Liver (tissue), 3 donors: ENCODE data around the gene VSNL1.

Experiments
- ATF3 ChIP-seq: IDR thresholded peaks from 2 replicates; pipeline ENCODE4 v1.6.1; 2016; ENCODE audit warnings: antibody characterized with exemption
- CTCF ChIP-seq: fragments of 150-350 bp; IDR thresholded peaks from 2 replicates; pipeline ENCODE4 v1.5.1; 2017; ENCODE audit warnings: improper control_type of control experiment, low read depth, low read length; ENCODE audit not compliant: missing input control
- EGR1 ChIP-seq, 2 donors: IDR thresholded peaks; 2 replicates each; pipeline ENCODE4 v1.6.1; 2016 to 2018; ENCODE audit warnings: antibody characterized with exemption in 2 of 2, low read depth in 2 of 2
- FOXA1 ChIP-seq: IDR thresholded peaks from 2 replicates; pipeline ENCODE4 v1.6.1; 2016; ENCODE audit warnings: antibody characterized with exemption
- GABPA ChIP-seq, 2 donors: IDR thresholded peaks in 1 of 2; conservative IDR thresholded peaks in 1 of 2; 2 replicates each; pipeline ENCODE4 v1.6.1; 2016; ENCODE audit warnings: antibody characterized with exemption in 2 of 2, mild to moderate bottlenecking in 1 of 2, moderate library complexity in 1 of 2
- MAX ChIP-seq: IDR thresholded peaks from 2 replicates; pipeline ENCODE4 v1.6.1; 2016; ENCODE audit warnings: antibody characterized with exemption
- RAD21 ChIP-seq, 2 donors: IDR thresholded peaks; 2 replicates each; pipeline ENCODE4 v1.6.1; 2016; ENCODE audit warnings: antibody characterized with exemption in 2 of 2, mild to moderate bottlenecking in 2 of 2
- REST ChIP-seq: IDR thresholded peaks from 2 replicates; pipeline ENCODE4 v1.6.1; 2016; ENCODE audit warnings: antibody characterized with exemption, mild to moderate bottlenecking
- RXRA ChIP-seq, 2 donors: IDR thresholded peaks; 2 replicates each; pipeline ENCODE4 v1.6.1; 2017 to 2018; ENCODE audit warnings: antibody characterized with exemption in 2 of 2, mild to moderate bottlenecking in 1 of 2
- TAF1 ChIP-seq: conservative IDR thresholded peaks from 2 replicates; pipeline ENCODE4 v1.6.1; 2016; ENCODE audit warnings: antibody characterized with exemption, mild to moderate bottlenecking
- YY1 ChIP-seq: IDR thresholded peaks from 2 replicates; pipeline ENCODE4 v1.6.1; 2016; ENCODE audit warnings: antibody characterized with exemption, mild to moderate bottlenecking
- ZBTB33 ChIP-seq: IDR thresholded peaks from 2 replicates; pipeline ENCODE4 v1.6.1; 2016; ENCODE audit warnings: antibody characterized with exemption
- donor health status: healthy.
- donor health status: healthy.

GRCh38 chr2:17637131-17637906 is 96.8 kb downstream of the VSNL1 start:
- no peak for TF ChIP-seq CTCF
- no peak for TF ChIP-seq RXRA (IDR thresholded peaks at IDR 0.05)
- TF ChIP-seq TAF1 = no peak
- TF ChIP-seq REST = no peak
- no peak for TF ChIP-seq RAD21 (IDR thresholded peaks at IDR 0.05)
- TF ChIP-seq YY1 = no peak
- TF ChIP-seq ATF3 = no peak
- no peak for TF ChIP-seq GABPA (IDR thresholded peaks at IDR 0.05 in 1 of 2, conservative IDR thresholded peaks at IDR 0.05 in 1 of 2)
- no peak for TF ChIP-seq MAX
- TF ChIP-seq EGR1 (IDR thresholded peaks at IDR 0.05; ENCODE audit: low read depth in 2 of 2) = no peak
- TF ChIP-seq FOXA1 = no peak
- TF ChIP-seq ZBTB33 = no peak
